GM23338 (cell line): ENCODE results near the gene GALNT6. TPM values are rescaled to one million over a fixed set of nuclear protein-coding genes. Genes with fewer than 3 reads are reported as not detected.

Experiments used
- ATAC-seq: fragments of 200-7000 bp; cut with Tn5 transposase; 3 replicates; pipeline ENCODE4 v1.9.1; 2020
- DNase-seq: peaks from one replicate; pipeline ENCODE4 v3.0.0-alpha.2; 2015; ENCODE audit warnings: low spot score
- H2AFZ ChIP-seq: fragments of 200-600 bp; sonication (generic); 2 replicates; pipeline ENCODE4 v1.8.0; 2016; ENCODE audit warnings: antibody characterized with exemption, mild to moderate bottlenecking, moderate library complexity
- H3F3A ChIP-seq: fragments of 200-600 bp; sonication (generic); replicated peaks from 2 replicates; pipeline ENCODE4 v1.8.0; 2017; ENCODE audit warnings: antibody characterized with exemption, mixed run types, low read depth
- H3K27ac ChIP-seq: fragments of 200-600 bp; sonication (generic); 2 replicates; pipeline ENCODE4 v1.6.1; 2016; ENCODE audit warnings: low read depth
- H3K27me3 ChIP-seq: fragments of 200-600 bp; sonication (generic); 2 replicates; pipeline ENCODE4 v1.8.0; 2016; ENCODE audit warnings: mild to moderate bottlenecking, mixed run types, moderate library complexity; ENCODE audit not compliant: insufficient read depth
- H3K36me3 ChIP-seq: fragments of 200-600 bp; sonication (generic); 2 replicates; pipeline ENCODE4 v1.8.0; 2016; ENCODE audit warnings: mild to moderate bottlenecking; ENCODE audit not compliant: insufficient read depth
- H3K4me1 ChIP-seq: fragments of 200-600 bp; sonication (generic); 2 replicates; pipeline ENCODE4 v1.8.0; 2016; ENCODE audit warnings: mild to moderate bottlenecking, moderate library complexity; ENCODE audit not compliant: insufficient read depth
- H3K4me2 ChIP-seq: fragments of 200-600 bp; sonication (generic); 2 replicates; pipeline ENCODE4 v1.7.1; 2017; ENCODE audit warnings: mixed run types
- H3K4me3 ChIP-seq: fragments of 200-600 bp; sonication (generic); 2 replicates; pipeline ENCODE4 v1.6.1; 2016; ENCODE audit warnings: mixed run types
- H3K79me2 ChIP-seq: fragments of 200-600 bp; sonication (generic); replicated peaks from 2 replicates; pipeline ENCODE4 v1.8.0; 2017; ENCODE audit warnings: mild to moderate bottlenecking; ENCODE audit not compliant: insufficient read depth
- H3K9me2 ChIP-seq: fragments of 200-600 bp; sonication (generic); 2 replicates; pipeline ENCODE4 v1.8.0; 2017; ENCODE audit not compliant: insufficient read depth
- H4K20me1 ChIP-seq: fragments of 200-600 bp; sonication (generic); replicated peaks from 2 replicates; pipeline ENCODE4 v1.8.0; 2017; ENCODE audit warnings: mild to moderate bottlenecking; ENCODE audit not compliant: insufficient read depth
- H3K27ac Mint-ChIP-seq: 2 replicates; pipeline ENCODE4 v1.8.0; 2020; ENCODE audit warnings: inconsistent platforms, mild to moderate bottlenecking, moderate library complexity, mixed read lengths
- H3K27me3 Mint-ChIP-seq: 3 replicates; pipeline ENCODE4 v1.8.0; 2022; ENCODE audit warnings: low read depth, mild to moderate bottlenecking, moderate library complexity, mixed read lengths, inconsistent platforms; ENCODE audit not compliant: insufficient read depth, poor library complexity
- H3K36me3 Mint-ChIP-seq: 3 replicates; pipeline ENCODE4 v1.8.0; 2021; ENCODE audit warnings: low read depth, mild to moderate bottlenecking, inconsistent platforms, moderate library complexity, mixed read lengths
- H3K4me1 Mint-ChIP-seq: 3 replicates; pipeline ENCODE4 v1.8.0; 2020; ENCODE audit warnings: mild to moderate bottlenecking, inconsistent platforms, mixed read lengths
- H3K4me3 Mint-ChIP-seq: 3 replicates; pipeline ENCODE4 v1.8.0; 2021; ENCODE audit warnings: moderate library complexity, mild to moderate bottlenecking, inconsistent platforms, mixed read lengths
- H3K9me3 Mint-ChIP-seq: 3 replicates; pipeline ENCODE4 v1.8.0; 2020; ENCODE audit warnings: moderate library complexity, mild to moderate bottlenecking, inconsistent platforms, mixed read lengths
- EZH2phosphoT487 ChIP-seq: fragments of 200-600 bp; sonication (generic); IDR thresholded peaks from one replicate; pipeline ENCODE4 v1.8.1; 2018; ENCODE audit warnings: antibody characterized with exemption; ENCODE audit not compliant: unreplicated experiment
- JUNB ChIP-seq: IDR thresholded peaks from one replicate; pipeline ENCODE4 v1.6.1; 2016; ENCODE audit warnings: antibody characterized with exemption; ENCODE audit not compliant: unreplicated experiment
- STAT1 ChIP-seq: IDR thresholded peaks from one replicate; pipeline ENCODE4 v1.6.1; 2016; ENCODE audit warnings: antibody characterized with exemption; ENCODE audit not compliant: unreplicated experiment
- ZNF114 ChIP-seq: fragments of 250-450 bp; sonication (Bioruptor Pico); IDR thresholded peaks from 2 replicates; pipeline ENCODE4 v1.5.0; 2020; ENCODE audit warnings: mild to moderate bottlenecking, moderate library complexity
- polyA plus RNA-seq: library from polyadenylated mRNA; unstranded; fragments of >200 nt; fragmentation: Nextera tagmentation; extraction: Ambion mirVana; gene quantifications from 2 replicates; pipeline ENCODE4 v1.2.1, GENCODE V29; 2016
- total RNA-seq: library from RNA; depleted of rRNA; stranded (reverse); fragments of >200 nt; shearing (Covaris generic); gene quantifications from 2 replicates; pipeline ENCODE4 v1.2.3, GENCODE V29; 2014
- TF ChIP-seq, protein P1 (sequence below): fragments of 250-450 bp; sonication (Bioruptor Pico); IDR thresholded peaks from 2 replicates; pipeline ENCODE4 v1.5.0; 2020; ENCODE audit warnings: mild to moderate bottlenecking, moderate library complexity
- TF ChIP-seq, protein P2 (sequence below), 2 experiments: fragments of 200-600 bp in 1 of 2; sonication (generic) in 1 of 2; conservative IDR thresholded peaks; 2 replicates each; pipeline versions ENCODE4 v1.5.1 to v1.6.1; 2016 to 2017; ENCODE audit warnings: antibody characterized with exemption in 2 of 2, low read depth in 2 of 2, mild to moderate bottlenecking in 2 of 2, moderate library complexity in 1 of 2
- TF ChIP-seq, protein P3 (sequence below): IDR thresholded peaks from one replicate; pipeline ENCODE4 v1.6.1; 2018; ENCODE audit warnings: antibody characterized with exemption; ENCODE audit not compliant: unreplicated experiment

Gene GALNT6
- total and polyA plus RNA-seq, 2 experiments from 2014 or later: 8.1 to 18.6 TPM

DNA sequence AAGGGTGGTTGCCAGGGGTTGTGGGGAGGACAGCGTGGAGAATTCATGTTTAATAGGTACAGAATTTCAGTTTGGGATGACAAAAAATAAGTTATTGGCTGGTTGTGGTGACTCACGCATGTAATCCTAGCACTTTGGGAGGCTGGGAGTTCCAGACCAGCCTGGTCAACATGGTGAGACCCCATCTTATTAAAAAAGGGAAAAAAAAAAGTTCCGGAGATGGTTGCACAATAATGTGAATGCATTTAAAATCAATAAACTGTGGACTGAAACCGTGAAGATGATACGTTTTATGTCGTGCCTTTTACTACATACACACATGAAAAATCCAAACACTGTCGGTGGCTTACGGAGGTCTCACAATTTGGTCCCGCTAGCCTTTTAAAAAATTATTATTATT is 20.5 kb downstream of the GALNT6 start (continued):
- TF ChIP-seq, protein P1, sequence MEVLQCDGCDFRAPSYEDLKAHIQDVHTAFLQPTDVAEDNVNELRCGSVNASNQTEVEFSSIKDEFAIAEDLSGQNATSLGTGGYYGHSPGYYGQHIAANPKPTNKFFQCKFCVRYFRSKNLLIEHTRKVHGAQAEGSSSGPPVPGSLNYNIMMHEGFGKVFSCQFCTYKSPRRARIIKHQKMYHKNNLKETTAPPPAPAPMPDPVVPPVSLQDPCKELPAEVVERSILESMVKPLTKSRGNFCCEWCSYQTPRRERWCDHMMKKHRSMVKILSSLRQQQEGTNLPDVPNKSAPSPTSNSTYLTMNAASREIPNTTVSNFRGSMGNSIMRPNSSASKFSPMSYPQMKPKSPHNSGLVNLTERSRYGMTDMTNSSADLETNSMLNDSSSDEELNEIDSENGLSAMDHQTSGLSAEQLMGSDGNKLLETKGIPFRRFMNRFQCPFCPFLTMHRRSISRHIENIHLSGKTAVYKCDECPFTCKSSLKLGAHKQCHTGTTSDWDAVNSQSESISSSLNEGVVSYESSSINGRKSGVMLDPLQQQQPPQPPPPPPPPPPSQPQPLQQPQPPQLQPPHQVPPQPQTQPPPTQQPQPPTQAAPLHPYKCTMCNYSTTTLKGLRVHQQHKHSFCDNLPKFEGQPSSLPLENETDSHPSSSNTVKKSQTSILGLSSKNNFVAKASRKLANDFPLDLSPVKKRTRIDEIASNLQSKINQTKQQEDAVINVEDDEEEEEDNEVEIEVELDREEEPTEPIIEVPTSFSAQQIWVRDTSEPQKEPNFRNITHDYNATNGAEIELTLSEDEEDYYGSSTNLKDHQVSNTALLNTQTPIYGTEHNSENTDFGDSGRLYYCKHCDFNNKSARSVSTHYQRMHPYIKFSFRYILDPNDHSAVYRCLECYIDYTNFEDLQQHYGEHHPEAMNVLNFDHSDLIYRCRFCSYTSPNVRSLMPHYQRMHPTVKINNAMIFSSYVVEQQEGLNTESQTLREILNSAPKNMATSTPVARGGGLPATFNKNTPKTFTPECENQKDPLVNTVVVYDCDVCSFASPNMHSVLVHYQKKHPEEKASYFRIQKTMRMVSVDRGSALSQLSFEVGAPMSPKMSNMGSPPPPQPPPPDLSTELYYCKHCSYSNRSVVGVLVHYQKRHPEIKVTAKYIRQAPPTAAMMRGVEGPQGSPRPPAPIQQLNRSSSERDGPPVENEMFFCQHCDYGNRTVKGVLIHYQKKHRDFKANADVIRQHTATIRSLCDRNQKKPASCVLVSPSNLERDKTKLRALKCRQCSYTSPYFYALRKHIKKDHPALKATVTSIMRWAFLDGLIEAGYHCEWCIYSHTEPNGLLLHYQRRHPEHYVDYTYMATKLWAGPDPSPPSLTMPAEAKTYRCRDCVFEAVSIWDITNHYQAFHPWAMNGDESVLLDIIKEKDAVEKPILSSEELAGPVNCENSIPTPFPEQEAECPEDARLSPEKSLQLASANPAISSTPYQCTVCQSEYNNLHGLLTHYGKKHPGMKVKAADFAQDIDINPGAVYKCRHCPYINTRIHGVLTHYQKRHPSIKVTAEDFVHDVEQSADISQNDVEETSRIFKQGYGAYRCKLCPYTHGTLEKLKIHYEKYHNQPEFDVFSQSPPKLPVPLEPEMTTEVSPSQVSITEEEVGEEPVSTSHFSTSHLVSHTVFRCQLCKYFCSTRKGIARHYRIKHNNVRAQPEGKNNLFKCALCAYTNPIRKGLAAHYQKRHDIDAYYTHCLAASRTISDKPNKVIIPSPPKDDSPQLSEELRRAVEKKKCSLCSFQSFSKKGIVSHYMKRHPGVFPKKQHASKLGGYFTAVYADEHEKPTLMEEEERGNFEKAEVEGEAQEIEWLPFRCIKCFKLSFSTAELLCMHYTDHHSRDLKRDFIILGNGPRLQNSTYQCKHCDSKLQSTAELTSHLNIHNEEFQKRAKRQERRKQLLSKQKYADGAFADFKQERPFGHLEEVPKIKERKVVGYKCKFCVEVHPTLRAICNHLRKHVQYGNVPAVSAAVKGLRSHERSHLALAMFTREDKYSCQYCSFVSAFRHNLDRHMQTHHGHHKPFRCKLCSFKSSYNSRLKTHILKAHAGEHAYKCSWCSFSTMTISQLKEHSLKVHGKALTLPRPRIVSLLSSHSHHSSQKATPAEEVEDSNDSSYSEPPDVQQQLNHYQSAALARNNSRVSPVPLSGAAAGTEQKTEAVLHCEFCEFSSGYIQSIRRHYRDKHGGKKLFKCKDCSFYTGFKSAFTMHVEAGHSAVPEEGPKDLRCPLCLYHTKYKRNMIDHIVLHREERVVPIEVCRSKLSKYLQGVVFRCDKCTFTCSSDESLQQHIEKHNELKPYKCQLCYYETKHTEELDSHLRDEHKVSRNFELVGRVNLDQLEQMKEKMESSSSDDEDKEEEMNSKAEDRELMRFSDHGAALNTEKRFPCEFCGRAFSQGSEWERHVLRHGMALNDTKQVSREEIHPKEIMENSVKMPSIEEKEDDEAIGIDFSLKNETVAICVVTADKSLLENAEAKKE: no peak
- TF ChIP-seq STAT1 (no peak), ZNF114 (CRISPR knock-in tag) (no peak), JUNB (no peak), EZH2phosphoT487 (no peak)
- TF ChIP-seq, protein P2, sequence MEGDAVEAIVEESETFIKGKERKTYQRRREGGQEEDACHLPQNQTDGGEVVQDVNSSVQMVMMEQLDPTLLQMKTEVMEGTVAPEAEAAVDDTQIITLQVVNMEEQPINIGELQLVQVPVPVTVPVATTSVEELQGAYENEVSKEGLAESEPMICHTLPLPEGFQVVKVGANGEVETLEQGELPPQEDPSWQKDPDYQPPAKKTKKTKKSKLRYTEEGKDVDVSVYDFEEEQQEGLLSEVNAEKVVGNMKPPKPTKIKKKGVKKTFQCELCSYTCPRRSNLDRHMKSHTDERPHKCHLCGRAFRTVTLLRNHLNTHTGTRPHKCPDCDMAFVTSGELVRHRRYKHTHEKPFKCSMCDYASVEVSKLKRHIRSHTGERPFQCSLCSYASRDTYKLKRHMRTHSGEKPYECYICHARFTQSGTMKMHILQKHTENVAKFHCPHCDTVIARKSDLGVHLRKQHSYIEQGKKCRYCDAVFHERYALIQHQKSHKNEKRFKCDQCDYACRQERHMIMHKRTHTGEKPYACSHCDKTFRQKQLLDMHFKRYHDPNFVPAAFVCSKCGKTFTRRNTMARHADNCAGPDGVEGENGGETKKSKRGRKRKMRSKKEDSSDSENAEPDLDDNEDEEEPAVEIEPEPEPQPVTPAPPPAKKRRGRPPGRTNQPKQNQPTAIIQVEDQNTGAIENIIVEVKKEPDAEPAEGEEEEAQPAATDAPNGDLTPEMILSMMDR (conservative IDR thresholded peaks at IDR 0.05; ENCODE audit: low read depth in 2 of 2): no peak

DNA sequence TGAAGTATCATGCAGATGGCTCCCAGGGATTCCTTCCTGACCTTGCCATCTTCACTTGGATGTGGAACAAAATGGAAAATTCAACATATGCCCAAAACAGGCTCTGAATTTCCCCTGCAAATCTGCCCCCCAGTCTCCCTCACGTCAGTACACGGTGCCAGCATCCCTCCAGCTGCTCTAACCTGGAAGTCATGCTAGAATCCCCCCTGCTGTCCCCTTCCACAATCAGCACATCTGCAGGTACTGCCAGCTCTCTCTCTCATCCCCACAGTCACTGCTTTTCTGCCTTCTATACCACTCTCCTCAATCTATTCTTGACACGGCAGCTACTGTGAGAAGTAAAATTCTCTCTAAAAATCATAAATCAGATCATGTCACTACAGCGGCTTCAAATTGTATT is 21.6 kb downstream of the GALNT6 start:
- peaks cover 2% of the 10 kb centered on the region for H3K27me3 Mint-ChIP-seq
- no peak for DNase-seq
- TF ChIP-seq, protein P3, sequence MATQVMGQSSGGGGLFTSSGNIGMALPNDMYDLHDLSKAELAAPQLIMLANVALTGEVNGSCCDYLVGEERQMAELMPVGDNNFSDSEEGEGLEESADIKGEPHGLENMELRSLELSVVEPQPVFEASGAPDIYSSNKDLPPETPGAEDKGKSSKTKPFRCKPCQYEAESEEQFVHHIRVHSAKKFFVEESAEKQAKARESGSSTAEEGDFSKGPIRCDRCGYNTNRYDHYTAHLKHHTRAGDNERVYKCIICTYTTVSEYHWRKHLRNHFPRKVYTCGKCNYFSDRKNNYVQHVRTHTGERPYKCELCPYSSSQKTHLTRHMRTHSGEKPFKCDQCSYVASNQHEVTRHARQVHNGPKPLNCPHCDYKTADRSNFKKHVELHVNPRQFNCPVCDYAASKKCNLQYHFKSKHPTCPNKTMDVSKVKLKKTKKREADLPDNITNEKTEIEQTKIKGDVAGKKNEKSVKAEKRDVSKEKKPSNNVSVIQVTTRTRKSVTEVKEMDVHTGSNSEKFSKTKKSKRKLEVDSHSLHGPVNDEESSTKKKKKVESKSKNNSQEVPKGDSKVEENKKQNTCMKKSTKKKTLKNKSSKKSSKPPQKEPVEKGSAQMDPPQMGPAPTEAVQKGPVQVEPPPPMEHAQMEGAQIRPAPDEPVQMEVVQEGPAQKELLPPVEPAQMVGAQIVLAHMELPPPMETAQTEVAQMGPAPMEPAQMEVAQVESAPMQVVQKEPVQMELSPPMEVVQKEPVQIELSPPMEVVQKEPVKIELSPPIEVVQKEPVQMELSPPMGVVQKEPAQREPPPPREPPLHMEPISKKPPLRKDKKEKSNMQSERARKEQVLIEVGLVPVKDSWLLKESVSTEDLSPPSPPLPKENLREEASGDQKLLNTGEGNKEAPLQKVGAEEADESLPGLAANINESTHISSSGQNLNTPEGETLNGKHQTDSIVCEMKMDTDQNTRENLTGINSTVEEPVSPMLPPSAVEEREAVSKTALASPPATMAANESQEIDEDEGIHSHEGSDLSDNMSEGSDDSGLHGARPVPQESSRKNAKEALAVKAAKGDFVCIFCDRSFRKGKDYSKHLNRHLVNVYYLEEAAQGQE: no peak

More for the DNA sequence above, 21.6 kb downstream of the GALNT6 start:
- no peak overlapping the region for H3K4me3 ChIP-seq
- no peaks in the 10 kb centered on the region for H3K9me2 ChIP-seq
- Mint-ChIP-seq H3K36me3 (peaks cover 12% of the 10 kb centered on the region), H3K9me3 (no peaks in the 10 kb centered on the region), H3K4me1 (peaks cover 26% of the 10 kb centered on the region), H3K4me3 (no peak overlapping the region; the same call in 2 of the 3 replicates), H3K27ac (peak overlapping the region; percentile 49; the same call in 1 of the 2 replicates)
- H3K36me3 ChIP-seq: no peaks in the 10 kb centered on the region; the same call in 1 of the 2 replicates
- no peaks in the 10 kb centered on the region for H3K79me2 ChIP-seq
- H4K20me1 ChIP-seq: no peaks in the 10 kb centered on the region; the same call in 1 of the 2 replicates
- no peak for ATAC-seq
- H3K27ac ChIP-seq: no peak overlapping the region
- H3F3A ChIP-seq: 0 out of 2 replicates have a peak, but pooled peaks cover 2% of the 10 kb centered on the region
- no peaks in the 10 kb centered on the region for H3K27me3 ChIP-seq
- no peak overlapping the region for H2AFZ ChIP-seq
- no peak overlapping the region for H3K4me2 ChIP-seq
- peaks cover 12% of the 10 kb centered on the region; the same call in 1 of the 2 replicates for H3K4me1 ChIP-seq
